ENCODE data around the gene COA8.
"Not testable (repeated sequence)": the region's sequence is repeated elsewhere in the genome, so short reads cannot be mapped to it uniquely, and the experiment has no call there.

The COA8 gene

GRCh38 chr14:103520657-103521437 is 41.9 kb upstream of the COA8 start:
- no peak for TF ChIP-seq TAF1 (IDR thresholded peaks at IDR 0.05; ENCODE audit: borderline replicate concordance, low read depth, low read length)
- no peak for TF ChIP-seq POLR2AphosphoS5 (IDR thresholded peaks at IDR 0.05; ENCODE audit: low read depth, low read length)
- TF ChIP-seq POLR2A (IDR thresholded peaks at IDR 0.05; ENCODE audit: low read depth, low read length): no peak
- FAIRE-seq: no peak
- no peak for DNase-seq (ENCODE audit: insufficient read length)

GRCh38 chr14:103521438-103521950 is 41.3 kb upstream of the COA8 start:
- FAIRE-seq (no peak), DNase-seq (ENCODE audit: insufficient read length) (no peak)
- no peak for TF ChIP-seq POLR2A (IDR thresholded peaks at IDR 0.05; ENCODE audit: low read depth, low read length)
- no peak for TF ChIP-seq TAF1 (IDR thresholded peaks at IDR 0.05; ENCODE audit: borderline replicate concordance, low read depth, low read length)
- no peak for TF ChIP-seq POLR2AphosphoS5 (IDR thresholded peaks at IDR 0.05; ENCODE audit: low read depth, low read length)

- TF ChIP-seq POLR2AphosphoS5 (IDR thresholded peaks at IDR 0.05; ENCODE audit: low read depth, low read length) (no peak), TAF1 (IDR thresholded peaks at IDR 0.05; ENCODE audit: borderline replicate concordance, low read depth, low read length) (no peak), POLR2A (IDR thresholded peaks at IDR 0.05; ENCODE audit: low read depth, low read length) (no peak)
- no peak for DNase-seq (ENCODE audit: insufficient read length)
- FAIRE-seq: no peak
These were observed 40.7 kb upstream of the COA8 start for GRCh38 chr14:103521951-103522563.

- FAIRE-seq (no peak), DNase-seq (ENCODE audit: insufficient read length) (no peak)
- TF ChIP-seq TAF1 (IDR thresholded peaks at IDR 0.05; ENCODE audit: borderline replicate concordance, low read depth, low read length): no peak
- no peak for TF ChIP-seq POLR2AphosphoS5 (IDR thresholded peaks at IDR 0.05; ENCODE audit: low read depth, low read length)
- no peak for TF ChIP-seq POLR2A (IDR thresholded peaks at IDR 0.05; ENCODE audit: low read depth, low read length)
These were observed 39.8 kb upstream of the COA8 start, which contains the start of gene CKB for GRCh38 chr14:103522649-103523574. Gene CKB, minus strand, starts transcription at chr14:103522830. Its CDS starts 337 bp downstream, at chr14:103522493.

- DNase-seq (ENCODE audit: insufficient read length) (no peak), FAIRE-seq (no peak)
- no peak for TF ChIP-seq TAF1 (IDR thresholded peaks at IDR 0.05; ENCODE audit: borderline replicate concordance, low read depth, low read length)
- no peak for TF ChIP-seq POLR2A (IDR thresholded peaks at IDR 0.05; ENCODE audit: low read depth, low read length)
- no peak for TF ChIP-seq POLR2AphosphoS5 (IDR thresholded peaks at IDR 0.05; ENCODE audit: low read depth, low read length)
These were observed 39.2 kb upstream of the COA8 start for GRCh38 chr14:103523575-103523954.

- DNase-seq (ENCODE audit: insufficient read length): no peak
These were observed 38.5 kb upstream of the COA8 start for GRCh38 chr14:103524002-103524935.

GRCh38 chr14:103525430-103526246 is 37.1 kb upstream of the COA8 start:
- not testable (repeated sequence) for FAIRE-seq; DNase-seq (ENCODE audit: insufficient read length)

More at GRCh38 chr14:103524002-103524935, 38.5 kb upstream of the COA8 start:
- FAIRE-seq: no peak
- no peak for TF ChIP-seq POLR2A (IDR thresholded peaks at IDR 0.05; ENCODE audit: low read depth, low read length)
- TF ChIP-seq POLR2AphosphoS5 (IDR thresholded peaks at IDR 0.05; ENCODE audit: low read depth, low read length): no peak
- TF ChIP-seq TAF1 (IDR thresholded peaks at IDR 0.05; ENCODE audit: borderline replicate concordance, low read depth, low read length): no peak

GRCh38 chr14:103526247-103526913 is 36.4 kb upstream of the COA8 start:
- FAIRE-seq: no peak
- no peak for DNase-seq (ENCODE audit: insufficient read length)
- TF ChIP-seq POLR2AphosphoS5 (IDR thresholded peaks at IDR 0.05; ENCODE audit: low read depth, low read length) (no peak), POLR2A (IDR thresholded peaks at IDR 0.05; ENCODE audit: low read depth, low read length) (no peak), TAF1 (IDR thresholded peaks at IDR 0.05; ENCODE audit: borderline replicate concordance, low read depth, low read length) (no peak)

- TF ChIP-seq POLR2AphosphoS5 (IDR thresholded peaks at IDR 0.05; ENCODE audit: low read depth, low read length) (no peak), POLR2A (IDR thresholded peaks at IDR 0.05; ENCODE audit: low read depth, low read length) (no peak), TAF1 (IDR thresholded peaks at IDR 0.05; ENCODE audit: borderline replicate concordance, low read depth, low read length) (no peak)
- DNase-seq (ENCODE audit: insufficient read length) (no peak), FAIRE-seq (no peak)
These were observed 35.9 kb upstream of the COA8 start for GRCh38 chr14:103526914-103527248.
